GM12872 (cell line): ENCODE results near the gene ZNF750.

Experiments
- CTCF ChIP-seq: IDR thresholded peaks from 3 replicates; pipeline ENCODE4 v1.5.1; 2011; ENCODE audit warnings: low read depth, mild to moderate bottlenecking, low read length, moderate library complexity; ENCODE audit not compliant: insufficient read depth

The ZNF750 gene

GRCh38 chr17:82806645-82807044 is 33.2 kb downstream of the ZNF750 start:
- no peak for TF ChIP-seq CTCF

- no peak for TF ChIP-seq CTCF
These were observed 34.0 kb downstream of the ZNF750 start for GRCh38 chr17:82805823-82806222.

GRCh38 chr17:82805254-82805653 is 34.6 kb downstream of the ZNF750 start:
- no peak for TF ChIP-seq CTCF

- TF ChIP-seq CTCF, result no peak
These were observed 35.2 kb downstream of the ZNF750 start for GRCh38 chr17:82804442-82805191.

GRCh38 chr17:82803606-82804005 is 36.2 kb downstream of the ZNF750 start:
- no peak for TF ChIP-seq CTCF

- no peak for TF ChIP-seq CTCF
These were observed 36.6 kb downstream of the ZNF750 start for GRCh38 chr17:82803185-82803584.

GRCh38 chr17:82802075-82802780 is 37.6 kb downstream of the ZNF750 start:
- TF ChIP-seq CTCF, result no peak
